HCT116 (cell line): ENCODE measurements around the gene PNPO. TPM values are rescaled to one million over a fixed set of nuclear protein-coding genes. Genes with fewer than 3 reads are reported as not detected.

Experiments
- ATAC-seq: fragments of 200-7000 bp; cut with Tn5 transposase; 2 replicates; pipeline ENCODE4 v1.9.1; 2020; ENCODE audit warnings: mild to moderate bottlenecking, moderate library complexity
- BruUV-seq: library from RNA; stranded (reverse); fragments of 400-500 nt; replicated peaks from 2 replicates; lab custom pipeline; 2021; lab: Mats Ljungman, UMichigan
- CTCF ChIA-PET: fragments of 300-600 bp; sonication (Branson Sonifier 250); formaldehyde crosslinking; loops from one replicate; lab custom pipeline; 2021; ENCODE audit warnings: antibody characterized with exemption; lab: Charles Lee
- POLR2A ChIA-PET: fragments of 300-600, 350-600 bp; sonication (Branson Sonifier 250); formaldehyde crosslinking; loops from one replicate; lab custom pipeline; 2021; ENCODE audit warnings: antibody characterized with exemption; lab: Charles Lee
- RAD21 ChIA-PET, 2 experiments: fragments of 300-600 bp; sonication (Branson Sonifier 250); formaldehyde crosslinking; loops; one replicate each; lab custom pipeline; 2023; ENCODE audit warnings: low total read pairs in 2 of 2; ENCODE audit not compliant: uncharacterized antibody in 2 of 2, unreplicated experiment in 2 of 2, low non-redundant PET in 1 of 2; lab: Charles Lee
- DNase-seq: peaks from one replicate; pipeline ENCODE4 v3.0.0-alpha.2; 2010; ENCODE audit warnings: low read depth, low spot score
- H2AFZ ChIP-seq: fragments of 200-600 bp; shearing (Covaris generic), sonication (generic); 2 replicates; pipeline ENCODE4 v1.6.1; 2017; ENCODE audit warnings: low read depth, mixed run types, mixed read lengths, antibody characterized with exemption, low read length; ENCODE audit not compliant: poor library complexity, severe bottlenecking
- H3K27ac ChIP-seq: 2 replicates; pipeline ENCODE4 v1.5.1; 2012; ENCODE audit warnings: low read depth, low read length
- H3K27me3 ChIP-seq: fragments of 200-600 bp; sonication (generic); 2 replicates; pipeline ENCODE4 v1.6.1; 2016; ENCODE audit warnings: mixed run types, low read length, mixed read lengths; ENCODE audit not compliant: insufficient read depth
- H3K36me3 ChIP-seq, 2 experiments: fragments of 200-500 bp in 1 of 2; fragments of 200-600 bp in 1 of 2; sonication (Bioruptor generic) in 1 of 2; sonication (generic) in 1 of 2; 2 replicates each; pipeline versions ENCODE4 v1.5.1 to v1.6.1; 2014 to 2016; ENCODE audit warnings: low read length in 2 of 2, inconsistent platforms in 1 of 2, mixed read lengths in 1 of 2, mixed run types in 1 of 2; ENCODE audit not compliant: insufficient read depth in 2 of 2, control insufficient read depth in 1 of 2
- H3K4me1 ChIP-seq, 2 experiments: fragments of 200-600 bp in 1 of 2; sonication (generic) in 1 of 2; 2 replicates each; pipeline versions ENCODE4 v1.5.1 to v1.6.1; 2012 to 2017; ENCODE audit warnings: low read length in 2 of 2, inconsistent platforms in 1 of 2, mild to moderate bottlenecking in 1 of 2, mixed read lengths in 1 of 2, mixed run types in 1 of 2, moderate library complexity in 1 of 2; ENCODE audit not compliant: insufficient read depth in 2 of 2, control insufficient read depth in 1 of 2
- H3K4me2 ChIP-seq: fragments of 200-600 bp; sonication (generic); 2 replicates; pipeline ENCODE4 v1.6.1; 2017; ENCODE audit warnings: mixed run types, low read length, mixed read lengths
- H3K4me3 ChIP-seq, 2 experiments: fragments of 200-600 bp in 1 of 2; sonication (generic) in 1 of 2; replicated peaks in 1 of 2; 2 replicates each; pipeline ENCODE4 v1.5.1; 2011 to 2016; ENCODE audit warnings: low read length in 2 of 2, control low read depth in 1 of 2, low read depth in 1 of 2, mild to moderate bottlenecking in 1 of 2, mixed read lengths in 1 of 2, mixed run types in 1 of 2
- H3K79me2 ChIP-seq: fragments of 200-600 bp; sonication (generic); 2 replicates; pipeline ENCODE4 v1.6.1; 2017; ENCODE audit warnings: mild to moderate bottlenecking, mixed run types, low read length, moderate library complexity, mixed read lengths; ENCODE audit not compliant: insufficient read depth
- H3K9ac ChIP-seq: fragments of 200-600 bp; sonication (generic); 2 replicates; pipeline ENCODE4 v1.6.1; 2016; ENCODE audit warnings: low read length, mixed read lengths
- H3K9me2 ChIP-seq: fragments of 200-600 bp; sonication (generic), shearing (Covaris generic); 2 replicates; pipeline ENCODE4 v1.6.1; 2017; ENCODE audit warnings: mixed run types, mild to moderate bottlenecking, moderate library complexity; ENCODE audit not compliant: insufficient read depth
- H3K9me3 ChIP-seq, 2 experiments: fragments of 200-500 bp in 1 of 2; fragments of 200-600 bp in 1 of 2; sonication (Bioruptor generic) in 1 of 2; sonication (generic) in 1 of 2; 2 replicates each; pipeline ENCODE4 v1.6.1; 2014 to 2017; ENCODE audit warnings: low read length in 2 of 2, mixed read lengths in 2 of 2, inconsistent platforms in 1 of 2, low read depth in 1 of 2, mild to moderate bottlenecking in 1 of 2, mixed run types in 1 of 2, moderate library complexity in 1 of 2; ENCODE audit not compliant: control insufficient read depth in 1 of 2, insufficient read depth in 1 of 2
- H4K20me1 ChIP-seq: fragments of 200-600 bp; sonication (generic), shearing (Covaris generic); 2 replicates; pipeline ENCODE4 v1.6.1; 2017; ENCODE audit warnings: mixed run types, mild to moderate bottlenecking, moderate library complexity; ENCODE audit not compliant: insufficient read depth
- CEBPB ChIP-seq: IDR thresholded peaks from 2 replicates; pipeline ENCODE4 v1.6.1; 2012; ENCODE audit warnings: low read depth
- ELF1 ChIP-seq: IDR thresholded peaks from 2 replicates; pipeline ENCODE4 v1.6.1; 2012; ENCODE audit warnings: low read depth, borderline replicate concordance
- EZH2phosphoT487 ChIP-seq: fragments of 200-600 bp; IDR thresholded peaks from 2 replicates; pipeline ENCODE4 v1.6.1; 2018; ENCODE audit warnings: antibody characterized with exemption, borderline replicate concordance
- JUND ChIP-seq: IDR thresholded peaks from 2 replicates; pipeline ENCODE4 v1.6.1; 2012
- POLR2A ChIP-seq: IDR thresholded peaks from 2 replicates; pipeline ENCODE4 v1.7.0; 2011; ENCODE audit warnings: borderline replicate concordance; ENCODE audit not compliant: insufficient read depth, insufficient read length; ENCODE audit errors: extremely low read depth
- SIN3A ChIP-seq: IDR thresholded peaks from 2 replicates; pipeline ENCODE4 v1.6.1; 2012; ENCODE audit warnings: low read depth
- SP1 ChIP-seq: IDR thresholded peaks from 2 replicates; pipeline ENCODE4 v1.6.1; 2012; ENCODE audit warnings: low read depth
- intact Hi-C: fragments of 100-400 bp; cut with micrococcal nuclease; formaldehyde crosslinking; loops from 2 replicates; pipeline ENCODE4 v1.10.0; 2022
- total RNA-seq: library from RNA; stranded (reverse); gene quantifications from one replicate; pipeline ENCODE4 v1.2.1, GENCODE V29; 2021; ENCODE audit not compliant: unreplicated experiment
- TF ChIP-seq, protein P1 (sequence below), 3 experiments: fragments of 200-600 bp in 1 of 3; sonication (generic) in 1 of 3; IDR thresholded peaks in 2 of 3; conservative IDR thresholded peaks in 1 of 3; 2 replicates each; pipeline ENCODE4 v1.5.1; 2012 to 2017; ENCODE audit warnings: low read depth in 2 of 3, low read length in 2 of 3, antibody characterized with exemption in 1 of 3, borderline replicate concordance in 1 of 3, control low read depth in 1 of 3, mild to moderate bottlenecking in 1 of 3, mixed read lengths in 1 of 3, mixed run types in 1 of 3, moderate library complexity in 1 of 3; ENCODE audit not compliant: insufficient read depth in 1 of 3
- TF ChIP-seq, protein P2 (sequence below): IDR thresholded peaks from 2 replicates; pipeline ENCODE4 v1.6.1; 2012
- TF ChIP-seq, protein P3 (sequence below): IDR thresholded peaks from 2 replicates; pipeline ENCODE4 v1.6.1; 2012

The PNPO gene
- total RNA-seq, 1 experiment from 2014 or later: 74.9 TPM

DNA sequence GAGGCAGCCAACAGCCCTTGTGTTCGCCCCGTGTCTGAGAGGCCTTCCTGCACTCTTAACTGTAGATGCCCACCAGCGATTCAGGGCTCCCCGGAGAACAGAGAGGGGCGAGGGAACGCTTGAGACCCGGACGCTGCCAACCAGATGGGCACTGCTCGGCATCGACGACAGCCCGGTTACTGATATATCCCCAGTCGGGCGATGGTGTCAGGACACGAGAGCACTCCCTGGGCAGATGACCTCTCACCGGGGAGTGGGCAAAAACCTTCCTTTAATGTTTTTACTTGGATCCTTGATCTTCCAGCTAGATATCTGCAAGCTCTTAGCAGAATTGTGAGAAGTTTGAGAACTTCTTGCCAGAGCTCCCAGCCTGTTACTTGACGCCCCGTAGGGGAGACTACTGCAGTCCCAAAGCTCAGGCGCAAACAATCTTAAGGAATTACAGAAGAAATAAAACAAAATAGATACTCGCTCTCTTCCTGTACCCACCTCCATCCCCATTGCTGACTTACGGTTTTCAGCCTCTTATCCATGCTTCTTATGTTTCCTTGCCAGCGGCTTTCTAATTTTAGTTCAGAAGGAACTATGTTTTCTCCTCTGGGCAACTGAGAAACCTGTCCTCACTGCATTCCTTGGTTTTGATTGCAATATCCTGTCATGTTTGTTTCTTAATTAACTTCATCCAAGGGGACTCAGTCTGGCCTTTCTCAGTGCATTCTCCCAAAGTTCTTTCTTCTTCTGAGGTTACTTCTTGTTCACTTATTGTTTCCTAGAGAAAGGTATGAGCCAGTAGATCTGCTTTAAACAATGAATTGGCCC lies 44.5 kb upstream of the PNPO start:
- H3K27ac ChIP-seq: peak overlapping the region; percentile 78
- peak overlapping the region; percentile 84 to 87 for H3K4me3 ChIP-seq
- intact Hi-C loops: loop anchor here (1.0 to 10.0 kb wide), 3 partner anchors 44 to 242 kb away; partner anchors contain the start of gene PNPO
- H3K9me3 ChIP-seq: no peaks in the 10 kb centered on the region
- no peaks in the 10 kb centered on the region for H3K9me2 ChIP-seq
- peaks cover 19% of the 10 kb centered on the region for H3K79me2 ChIP-seq
- H4K20me1 ChIP-seq: no peaks in the 10 kb centered on the region
- peaks cover 0 to 7% of the 10 kb centered on the region in 2 experiments; a peak in 1 of 4 replicates for H3K36me3 ChIP-seq
- peaks cover 4 to 28% of the 10 kb centered on the region in 2 experiments; a peak in 3 of 4 replicates for H3K4me1 ChIP-seq
- POLR2A ChIA-PET: interaction anchor here (0.8 kb wide), 1 partner anchor 44 kb away, joined by 3 read pairs; the partner anchor contains the start of gene PNPO
- peak; percentile 60; the same call in 1 of the 2 replicates for TF ChIP-seq SIN3A
- no peak for TF ChIP-seq POLR2A
- TF ChIP-seq, all 23 proteins: peak for 1
- no peak for DNase-seq
- BruUV-seq: TSS peak; percentile 53
- ChIA-PET RAD21 (interaction anchor here in 1 of 2 experiments (0.5 to 2.3 kb wide), 2 partner anchors 54 to 247 kb away, joined by 3 to 9 read pairs; no protein-coding TSS in a partner anchor), CTCF (interaction anchor here (0.6 kb wide), 1 partner anchor 122 kb away, joined by 3 read pairs; no protein-coding TSS in a partner anchor)
- Histone ChIP-seq H3K4me2 (peak overlapping the region; percentile 84), H3K9ac (peak overlapping the region; percentile 88), H3K27me3 (no peaks in the 10 kb centered on the region), H2AFZ (no peak overlapping the region)
- no peak for ATAC-seq

DNA sequence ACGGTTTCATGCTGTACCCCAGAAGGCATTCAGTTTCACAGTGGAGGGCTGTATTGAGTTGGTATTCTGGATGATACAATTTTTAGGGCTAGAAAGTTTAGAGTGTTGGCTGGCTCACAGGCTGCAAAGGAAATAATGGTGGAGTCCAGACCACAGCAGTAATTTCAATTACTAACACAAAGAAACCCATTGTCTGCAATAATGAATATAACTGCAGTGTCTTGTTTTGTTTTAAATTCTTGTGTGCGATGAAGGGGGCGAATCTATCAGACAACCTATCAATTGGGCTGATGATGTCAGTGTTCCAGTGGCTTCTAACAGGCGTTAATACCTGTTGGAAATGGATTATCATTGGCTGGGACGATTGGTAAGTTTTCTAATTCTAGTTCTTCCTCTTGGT lies 43.8 kb upstream of the PNPO start:
- POLR2A ChIA-PET: no interaction called here
- RAD21 ChIA-PET: no interaction called here
- no peaks in the 10 kb centered on the region for H3K9me2 ChIP-seq
- H3K4me2 ChIP-seq: peak overlapping the region; percentile 84
- peak overlapping the region; percentile 88 for H3K9ac ChIP-seq
- H3K36me3 ChIP-seq: peaks cover 0 to 7% of the 10 kb centered on the region in 2 experiments; a peak in 1 of 4 replicates
- intact Hi-C loops: loop anchor here (2.0 to 10.0 kb wide), 2 partner anchors 43 to 243 kb away; partner anchors contain the start of gene PNPO
- DNase-seq (no peak), ATAC-seq (no peak)
- TF ChIP-seq EZH2phosphoT487 (no peak), SP1 (no peak; the same call in 1 of the 2 replicates), CEBPB (no peak), ELF1 (no peak), JUND (no peak)
- TF ChIP-seq, protein P1, sequence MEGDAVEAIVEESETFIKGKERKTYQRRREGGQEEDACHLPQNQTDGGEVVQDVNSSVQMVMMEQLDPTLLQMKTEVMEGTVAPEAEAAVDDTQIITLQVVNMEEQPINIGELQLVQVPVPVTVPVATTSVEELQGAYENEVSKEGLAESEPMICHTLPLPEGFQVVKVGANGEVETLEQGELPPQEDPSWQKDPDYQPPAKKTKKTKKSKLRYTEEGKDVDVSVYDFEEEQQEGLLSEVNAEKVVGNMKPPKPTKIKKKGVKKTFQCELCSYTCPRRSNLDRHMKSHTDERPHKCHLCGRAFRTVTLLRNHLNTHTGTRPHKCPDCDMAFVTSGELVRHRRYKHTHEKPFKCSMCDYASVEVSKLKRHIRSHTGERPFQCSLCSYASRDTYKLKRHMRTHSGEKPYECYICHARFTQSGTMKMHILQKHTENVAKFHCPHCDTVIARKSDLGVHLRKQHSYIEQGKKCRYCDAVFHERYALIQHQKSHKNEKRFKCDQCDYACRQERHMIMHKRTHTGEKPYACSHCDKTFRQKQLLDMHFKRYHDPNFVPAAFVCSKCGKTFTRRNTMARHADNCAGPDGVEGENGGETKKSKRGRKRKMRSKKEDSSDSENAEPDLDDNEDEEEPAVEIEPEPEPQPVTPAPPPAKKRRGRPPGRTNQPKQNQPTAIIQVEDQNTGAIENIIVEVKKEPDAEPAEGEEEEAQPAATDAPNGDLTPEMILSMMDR (IDR thresholded peaks at IDR 0.05 in 2 of 3, conservative IDR thresholded peaks at IDR 0.05 in 1 of 3; ENCODE audit: borderline replicate concordance in 1 of 3, insufficient read depth in 1 of 3, low read depth in 2 of 3, low read length in 2 of 3): no peak
- TF ChIP-seq, protein P2, sequence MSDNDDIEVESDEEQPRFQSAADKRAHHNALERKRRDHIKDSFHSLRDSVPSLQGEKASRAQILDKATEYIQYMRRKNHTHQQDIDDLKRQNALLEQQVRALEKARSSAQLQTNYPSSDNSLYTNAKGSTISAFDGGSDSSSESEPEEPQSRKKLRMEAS: no peak
- TF ChIP-seq, protein P3, sequence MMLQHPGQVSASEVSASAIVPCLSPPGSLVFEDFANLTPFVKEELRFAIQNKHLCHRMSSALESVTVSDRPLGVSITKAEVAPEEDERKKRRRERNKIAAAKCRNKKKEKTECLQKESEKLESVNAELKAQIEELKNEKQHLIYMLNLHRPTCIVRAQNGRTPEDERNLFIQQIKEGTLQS: no peak
- peaks cover 19% of the 10 kb centered on the region for H3K79me2 ChIP-seq
- no peak overlapping the region for H2AFZ ChIP-seq
- no peaks in the 10 kb centered on the region for H4K20me1 ChIP-seq
- CTCF ChIA-PET: no interaction called here
- no TSS peak for BruUV-seq
- no peaks in the 10 kb centered on the region for H3K27me3 ChIP-seq
- H3K9me3 ChIP-seq: no peaks in the 10 kb centered on the region
- H3K4me3 ChIP-seq: peak overlapping the region; percentile 84 to 87
- peak overlapping the region; percentile 78; the same call in 1 of the 2 replicates for H3K27ac ChIP-seq
- peaks cover 4 to 28% of the 10 kb centered on the region in 2 experiments; a peak in 3 of 4 replicates for H3K4me1 ChIP-seq
